ENCODE data around the gene PRICKLE1.

DNA sequence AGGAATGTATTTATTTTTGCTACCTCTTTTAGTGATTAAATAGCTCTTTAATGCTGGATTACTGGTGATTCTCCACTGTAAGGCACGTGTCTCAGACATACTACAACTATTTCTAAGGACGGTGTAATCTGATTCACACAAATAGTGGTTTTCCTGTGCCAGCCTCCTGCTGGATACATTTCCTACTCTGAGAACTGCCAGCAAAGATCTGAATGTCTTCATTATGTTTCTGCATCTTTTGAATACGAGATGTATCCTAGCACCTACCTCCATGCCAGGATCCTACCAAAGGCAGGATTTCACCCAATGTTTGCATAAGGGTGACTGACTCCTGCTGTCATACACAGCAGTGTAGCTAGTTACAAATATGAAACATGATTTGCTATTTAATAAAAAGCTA lies 120.6 kb downstream of the PRICKLE1 start:
- no peak for TF ChIP-seq POLR2AphosphoS5 (IDR thresholded peaks at IDR 0.05; ENCODE audit: insufficient read depth, low read depth, low read length)
- TF ChIP-seq, protein P1, sequence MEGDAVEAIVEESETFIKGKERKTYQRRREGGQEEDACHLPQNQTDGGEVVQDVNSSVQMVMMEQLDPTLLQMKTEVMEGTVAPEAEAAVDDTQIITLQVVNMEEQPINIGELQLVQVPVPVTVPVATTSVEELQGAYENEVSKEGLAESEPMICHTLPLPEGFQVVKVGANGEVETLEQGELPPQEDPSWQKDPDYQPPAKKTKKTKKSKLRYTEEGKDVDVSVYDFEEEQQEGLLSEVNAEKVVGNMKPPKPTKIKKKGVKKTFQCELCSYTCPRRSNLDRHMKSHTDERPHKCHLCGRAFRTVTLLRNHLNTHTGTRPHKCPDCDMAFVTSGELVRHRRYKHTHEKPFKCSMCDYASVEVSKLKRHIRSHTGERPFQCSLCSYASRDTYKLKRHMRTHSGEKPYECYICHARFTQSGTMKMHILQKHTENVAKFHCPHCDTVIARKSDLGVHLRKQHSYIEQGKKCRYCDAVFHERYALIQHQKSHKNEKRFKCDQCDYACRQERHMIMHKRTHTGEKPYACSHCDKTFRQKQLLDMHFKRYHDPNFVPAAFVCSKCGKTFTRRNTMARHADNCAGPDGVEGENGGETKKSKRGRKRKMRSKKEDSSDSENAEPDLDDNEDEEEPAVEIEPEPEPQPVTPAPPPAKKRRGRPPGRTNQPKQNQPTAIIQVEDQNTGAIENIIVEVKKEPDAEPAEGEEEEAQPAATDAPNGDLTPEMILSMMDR (IDR thresholded peaks at IDR 0.05; ENCODE audit: extremely low read depth in 1 of 2, insufficient read depth in 1 of 2, low read depth in 1 of 2, low read length in 2 of 2): no peak
- TF ChIP-seq POLR2A (IDR thresholded peaks at IDR 0.05; ENCODE audit: low read depth, low read length): no peak
- TF ChIP-seq JUN (IDR thresholded peaks at IDR 0.05; ENCODE audit: borderline replicate concordance, insufficient read depth, insufficient read length, low read depth): no peak
- no peak for TF ChIP-seq EZH2 (IDR thresholded peaks at IDR 0.05; ENCODE audit: borderline replicate concordance, low read depth, low read length, severe bottlenecking)
- TF ChIP-seq, protein P2, sequence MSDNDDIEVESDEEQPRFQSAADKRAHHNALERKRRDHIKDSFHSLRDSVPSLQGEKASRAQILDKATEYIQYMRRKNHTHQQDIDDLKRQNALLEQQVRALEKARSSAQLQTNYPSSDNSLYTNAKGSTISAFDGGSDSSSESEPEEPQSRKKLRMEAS (IDR thresholded peaks at IDR 0.05; ENCODE audit: insufficient read depth, insufficient read length): no peak
- TF ChIP-seq FOS (IDR thresholded peaks at IDR 0.05; ENCODE audit: borderline replicate concordance, insufficient read depth, low read length): no peak
- no peak for TF ChIP-seq GATA2 (IDR thresholded peaks at IDR 0.05; ENCODE audit: insufficient read depth, insufficient read length, low read depth, low read length)

All from endothelial cell of umbilical vein (primary cell).